GM18867 (cell line): ENCODE data around the gene BMPER.

Experiments
- ATAC-seq: cut with Tn5 transposase; IDR thresholded peaks from one replicate; pipeline ENCODE4 v1.9.1; 2021; ENCODE audit warnings: mild to moderate bottlenecking, moderate library complexity; ENCODE audit not compliant: unreplicated experiment

BMPER gene

DNA sequence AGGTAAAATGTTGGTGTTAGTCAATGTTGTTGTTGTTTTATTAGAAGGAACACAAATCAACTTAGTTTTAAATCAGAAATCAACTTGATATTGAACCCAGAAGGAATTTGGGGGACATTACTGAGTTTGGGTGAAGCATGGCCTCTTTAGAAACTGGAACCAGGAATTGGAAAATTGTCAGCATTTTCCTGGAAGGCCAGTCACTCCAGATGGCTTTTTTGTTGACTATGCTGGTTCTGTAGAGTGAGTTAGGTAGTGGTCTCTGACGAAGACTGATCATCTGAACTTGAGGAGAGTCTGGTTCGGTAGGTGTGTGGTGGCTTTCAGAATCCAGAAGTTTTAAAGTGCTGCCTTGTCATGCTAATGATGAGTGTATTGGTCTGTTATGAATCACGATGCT is 111.5 kb downstream of the BMPER start:
- ATAC-seq = no peak

DNA sequence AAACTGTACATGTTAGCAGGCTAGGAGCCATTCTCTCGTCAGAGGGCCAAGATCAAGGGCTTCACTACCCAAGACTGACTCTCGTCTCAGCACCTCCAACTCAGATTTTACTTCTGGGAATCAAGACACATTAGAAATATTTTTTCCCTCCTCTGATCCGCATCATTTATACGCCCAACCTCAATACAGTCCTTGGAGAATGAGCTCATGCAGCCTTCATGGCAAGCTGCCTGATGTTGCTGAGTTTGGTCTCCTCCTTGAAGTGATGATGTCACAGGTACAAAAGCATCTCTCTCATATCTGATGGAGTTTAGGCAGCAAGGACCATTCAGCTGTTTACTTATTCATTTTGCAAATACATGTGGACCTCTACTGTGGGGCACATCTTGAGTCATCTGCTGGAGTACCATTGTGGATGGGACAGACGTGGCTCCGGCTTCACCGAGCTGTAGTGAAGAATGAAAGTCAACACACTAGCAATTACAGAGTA is 114.0 kb downstream of the BMPER start:
- no peak for ATAC-seq

DNA sequence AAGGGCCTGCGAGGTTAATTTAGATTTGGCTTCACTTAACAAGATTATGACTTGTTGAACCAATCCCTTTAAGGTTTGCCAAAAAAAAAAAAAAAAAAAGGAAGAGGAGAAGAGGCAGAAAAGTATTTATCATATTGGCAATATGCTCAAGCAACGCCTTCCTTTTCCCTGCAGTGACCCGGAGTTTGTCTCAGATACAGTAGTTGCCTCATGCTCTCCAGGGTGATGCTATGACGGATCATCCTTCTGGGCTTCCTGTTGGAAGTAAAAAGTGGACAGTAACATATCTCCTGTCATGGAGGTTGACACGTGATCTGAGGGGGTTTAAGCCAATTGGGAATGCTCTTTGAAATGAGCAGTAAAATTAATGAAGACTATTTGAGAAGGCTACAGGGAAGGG is 117.3 kb downstream of the BMPER start:
- no peak for ATAC-seq

DNA sequence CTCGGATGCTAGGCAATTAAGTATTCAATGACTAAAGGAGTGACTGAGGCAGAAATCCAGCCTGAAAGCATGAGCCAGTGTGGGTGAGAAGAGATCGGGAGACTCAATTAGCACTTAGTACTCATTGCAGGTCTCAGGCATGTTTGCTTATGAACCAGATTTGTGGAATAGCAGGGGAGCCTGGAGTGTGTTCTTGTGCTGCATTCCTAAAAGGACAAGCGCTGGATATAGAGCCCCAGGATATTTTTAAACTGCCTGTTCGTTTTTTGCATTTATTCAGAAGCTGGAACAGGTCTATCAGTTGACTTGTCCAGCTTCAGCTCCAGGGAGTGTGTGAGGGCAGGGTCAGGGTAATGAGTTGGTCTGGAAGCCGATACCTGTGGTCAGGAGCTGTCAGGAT is 120.3 kb downstream of the BMPER start:
- ATAC-seq = no peak

DNA sequence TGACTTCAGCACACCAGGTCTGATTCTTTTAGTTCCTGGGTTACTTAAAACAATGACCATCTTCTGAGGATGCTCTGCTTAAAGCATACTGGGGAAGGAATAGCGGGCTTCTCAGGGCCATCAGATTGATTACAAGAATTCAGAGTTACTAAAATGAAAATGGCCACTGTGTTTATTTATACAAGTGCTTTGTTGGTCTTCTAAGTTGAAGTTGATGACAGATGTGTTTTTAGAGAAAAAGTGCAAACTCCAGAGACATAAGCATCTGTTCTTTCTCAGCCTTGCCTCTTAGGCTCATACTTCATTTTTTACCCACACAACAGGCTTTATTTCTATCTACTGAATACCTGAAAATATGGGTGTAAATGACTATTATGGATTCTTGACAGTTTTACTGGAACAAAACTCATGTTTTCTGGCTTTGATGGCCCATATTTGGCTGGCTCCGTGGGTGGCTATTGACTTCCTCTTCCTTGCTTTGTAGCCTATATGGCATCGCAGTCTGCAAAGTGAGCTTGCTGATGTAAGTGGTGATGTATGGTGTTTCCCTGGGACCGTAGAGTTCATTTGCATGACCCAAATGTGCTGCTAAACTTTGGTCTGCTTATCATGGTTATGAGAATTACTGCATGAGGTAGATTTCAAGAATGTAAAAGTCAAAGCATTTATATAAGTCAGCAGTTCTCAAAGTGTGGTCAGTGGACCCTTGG is 121.3 kb downstream of the BMPER start:
- no peak for ATAC-seq

DNA sequence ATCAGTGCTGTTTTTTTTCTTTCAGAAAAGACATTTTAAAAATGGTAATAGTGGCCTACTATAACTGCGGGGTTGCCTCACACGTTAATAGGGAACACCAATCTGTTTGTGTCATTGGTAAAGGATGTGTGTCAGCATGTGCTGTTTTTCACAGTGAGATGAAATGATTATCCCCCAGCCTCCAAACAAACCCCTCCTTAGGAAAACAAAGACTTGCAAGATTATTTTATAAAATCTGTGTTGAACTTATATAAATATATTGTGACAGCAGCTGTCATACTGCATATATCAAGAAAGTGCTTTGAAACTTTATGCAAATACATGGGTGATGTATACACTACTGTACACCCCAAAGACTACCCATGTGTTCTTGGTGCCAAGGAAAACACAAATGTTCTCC is 125.8 kb downstream of the BMPER start:
- no peak for ATAC-seq

DNA sequence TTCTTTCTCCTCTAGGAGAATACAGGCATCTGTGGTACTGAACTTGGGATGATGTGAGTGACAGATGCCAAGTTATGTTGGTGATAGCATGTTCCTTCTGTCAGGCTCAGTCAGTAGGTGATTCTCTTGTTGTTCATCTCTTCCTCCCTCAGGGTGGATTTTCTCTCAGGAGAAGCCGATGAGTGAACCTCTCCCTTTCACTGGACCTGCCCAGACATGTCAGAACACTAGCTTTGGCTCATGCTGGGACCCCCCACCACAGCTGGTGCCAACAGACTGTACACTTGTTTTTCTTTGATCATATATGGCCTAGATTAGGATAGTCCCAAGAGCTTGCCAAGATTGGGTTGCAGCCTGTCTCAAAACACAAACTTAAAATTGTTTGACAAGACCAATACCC is 129.4 kb downstream of the BMPER start:
- no peak for ATAC-seq

DNA sequence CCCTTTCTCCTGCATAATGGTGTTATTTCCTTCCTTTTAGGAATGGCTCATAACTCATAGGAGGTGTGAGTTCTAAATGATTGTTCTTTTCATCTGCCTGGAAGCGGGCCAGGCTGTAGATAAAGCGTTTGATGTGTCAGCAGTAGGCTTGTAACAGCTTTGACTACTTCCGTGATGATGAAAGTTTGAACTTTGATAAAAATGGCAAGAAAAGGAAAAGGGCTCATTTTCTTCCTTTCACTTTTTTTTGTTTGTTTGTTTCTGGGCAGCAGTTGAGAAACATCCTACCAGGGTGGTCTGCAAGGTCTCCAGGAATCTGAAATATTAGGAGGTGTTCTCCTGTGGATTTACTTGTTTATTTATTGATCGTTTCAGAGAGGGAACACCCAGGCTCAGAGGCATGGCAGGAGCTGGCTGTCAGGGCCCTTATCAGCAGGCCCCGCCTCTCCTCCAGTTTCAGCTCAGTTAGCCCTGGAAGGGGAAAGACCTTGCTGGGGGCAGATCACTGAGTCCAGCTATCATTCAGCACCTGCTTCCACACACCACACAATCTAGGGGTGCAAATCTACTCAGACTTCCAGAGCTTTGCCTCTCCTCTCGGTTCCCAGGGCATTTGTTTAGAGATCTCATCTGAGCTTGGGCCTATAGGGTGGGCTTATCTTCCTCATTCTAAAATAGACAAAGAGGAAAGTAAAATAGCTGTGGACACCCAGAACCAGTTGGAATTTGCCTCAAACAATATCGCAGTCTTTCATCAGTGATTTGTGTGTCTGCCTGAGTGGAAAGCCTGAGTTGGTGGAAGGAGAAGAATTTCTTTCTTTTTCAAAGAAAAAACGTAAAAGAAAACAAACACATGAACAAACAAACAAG is 130.9 kb downstream of the BMPER start:
- ATAC-seq = no peak

DNA sequence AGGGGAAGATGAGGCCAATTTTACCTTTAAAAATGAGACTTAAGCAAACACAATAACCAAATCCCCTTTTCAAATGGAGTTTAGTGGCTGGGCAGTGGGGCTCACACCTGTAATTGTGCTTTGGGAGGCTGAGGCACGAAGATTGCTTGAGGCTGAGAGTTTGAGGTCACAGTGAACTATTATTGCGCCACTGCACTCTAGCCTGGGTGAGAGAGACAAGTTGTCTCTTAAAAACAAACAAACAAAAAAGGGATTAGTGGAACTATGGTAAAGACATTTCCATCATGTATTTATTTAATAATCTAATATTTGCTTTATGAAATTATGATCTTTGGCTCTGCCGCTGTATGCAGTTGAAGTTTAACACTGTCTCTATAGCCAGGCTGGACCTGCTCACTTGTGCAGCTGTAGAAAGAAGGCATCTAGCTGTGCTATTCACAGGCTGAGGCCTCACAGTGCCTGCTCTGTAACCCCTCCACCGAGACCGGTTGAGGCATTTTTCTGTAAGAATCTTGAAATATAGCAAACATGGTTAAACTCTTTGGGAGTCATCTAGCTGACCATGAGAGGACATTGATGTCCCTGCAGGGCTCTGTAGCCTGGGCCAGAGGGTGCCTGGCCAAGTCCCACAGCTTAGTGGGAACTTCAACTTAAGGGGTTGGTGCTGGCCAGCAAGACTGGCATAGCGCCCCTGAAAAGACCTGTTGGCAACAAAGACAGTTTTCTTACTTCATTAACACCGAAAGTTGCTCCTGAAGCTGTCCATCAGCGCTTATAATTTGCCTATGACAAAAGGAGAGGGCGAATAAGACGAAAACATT is 131.8 kb downstream of the BMPER start:
- ATAC-seq = no peak

DNA sequence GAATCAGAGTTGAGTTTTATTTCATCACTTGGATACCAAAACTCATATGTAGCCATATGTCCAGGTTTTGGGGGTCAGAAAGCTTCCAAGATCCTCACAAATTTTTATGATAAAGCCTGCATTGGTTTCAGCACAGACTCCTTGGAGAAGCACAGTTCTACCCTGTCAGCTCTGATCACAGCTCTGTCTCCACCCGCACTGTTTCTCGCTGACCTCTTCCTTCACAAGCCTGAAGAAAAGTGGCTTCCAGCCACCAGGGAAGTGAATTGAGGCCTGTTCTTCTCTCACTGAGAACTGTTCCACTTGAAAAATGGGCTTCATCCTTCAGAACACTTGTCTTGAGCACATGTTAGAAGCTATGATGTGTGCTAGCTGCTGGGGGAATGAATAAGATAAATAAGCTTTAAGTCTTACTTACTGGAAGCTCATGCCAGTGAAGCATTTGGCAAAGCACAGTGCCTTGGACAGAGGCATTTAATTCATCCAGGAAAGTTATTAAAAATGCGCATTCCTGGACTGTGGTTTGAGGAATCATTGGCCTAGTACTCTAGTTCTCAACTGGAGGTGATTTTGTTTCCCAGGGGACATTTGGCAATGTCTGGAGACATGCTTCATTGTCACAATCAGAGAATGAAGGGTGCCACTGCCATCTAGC is 133.6 kb downstream of the BMPER start:
- no peak for ATAC-seq

DNA sequence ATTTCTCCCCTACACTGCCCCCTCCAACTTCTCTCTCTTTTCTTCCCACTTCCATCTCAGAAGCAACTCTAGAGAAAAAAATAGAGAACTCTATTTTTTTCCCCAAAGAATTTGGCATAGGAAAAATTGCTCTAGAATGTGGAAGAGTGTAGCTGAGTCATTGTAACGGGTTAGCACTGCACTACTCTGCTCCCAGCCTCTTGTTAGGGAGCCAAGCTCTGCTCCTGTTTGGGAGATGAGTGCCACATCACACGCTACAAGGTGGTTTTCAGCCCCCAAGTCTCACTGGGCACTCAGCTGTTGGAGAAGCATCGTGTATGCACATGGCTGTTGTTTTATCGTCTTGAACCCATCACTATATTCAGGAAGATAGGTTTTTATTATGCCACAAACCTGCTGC is 136.4 kb downstream of the BMPER start:
- ATAC-seq = no peak

DNA sequence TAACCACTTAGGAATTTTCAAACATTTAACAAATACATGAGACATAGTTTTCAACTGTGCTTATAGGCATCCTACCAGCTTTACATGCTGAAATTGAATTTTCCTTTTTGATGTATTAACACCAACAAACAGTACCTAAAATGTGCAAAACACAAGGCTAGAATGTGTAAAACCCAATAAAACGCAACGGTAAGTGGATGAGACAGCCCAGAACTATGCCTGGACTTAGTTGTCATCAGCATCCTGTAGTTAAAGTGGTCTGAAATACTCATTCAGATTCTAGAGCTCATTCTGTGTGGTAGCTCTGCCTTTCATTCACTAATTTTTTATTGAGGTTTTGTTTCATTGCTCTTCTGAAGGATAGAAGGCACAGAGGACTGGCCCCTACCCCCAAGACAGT is 137.1 kb downstream of the BMPER start:
- no peak for ATAC-seq

DNA sequence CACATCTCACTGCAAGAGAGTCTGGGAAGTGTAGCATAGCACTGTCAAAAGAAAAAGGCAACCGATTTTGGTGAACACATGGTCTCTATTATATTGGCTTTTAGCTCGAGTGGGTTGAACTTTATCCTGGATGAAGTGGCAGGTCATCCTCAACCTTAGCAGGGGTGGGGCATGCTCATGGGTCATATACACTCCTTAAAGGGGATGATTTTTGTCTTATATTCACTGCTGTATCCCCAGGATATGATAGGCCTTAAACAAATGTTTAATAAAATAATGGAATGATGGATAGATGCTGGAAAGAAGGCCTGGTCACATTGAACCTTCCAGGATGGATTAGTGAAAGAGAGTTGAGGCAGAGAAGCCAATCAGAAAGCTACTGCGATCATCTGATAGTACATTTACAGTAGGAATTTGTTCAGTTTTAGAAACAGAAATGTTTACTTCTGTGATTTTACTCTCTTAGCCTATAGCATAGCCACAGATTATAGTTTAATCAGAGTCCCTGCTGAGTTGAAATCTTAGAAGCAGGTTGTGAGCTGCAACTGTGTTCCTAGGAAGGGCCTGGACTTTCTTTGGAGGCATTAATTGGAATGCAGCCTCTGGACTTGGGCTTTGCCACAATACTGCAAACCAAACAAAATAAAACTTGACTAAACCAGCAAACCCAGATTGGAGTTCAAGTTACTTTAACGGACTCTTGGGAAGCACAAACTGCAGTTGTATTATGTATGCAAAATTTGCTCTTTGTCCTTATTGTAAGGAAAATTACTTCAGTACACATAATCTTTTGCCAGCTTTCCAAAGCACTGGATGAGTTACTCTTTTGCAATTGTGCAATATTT is 138.3 kb downstream of the BMPER start:
- ATAC-seq = no peak

DNA sequence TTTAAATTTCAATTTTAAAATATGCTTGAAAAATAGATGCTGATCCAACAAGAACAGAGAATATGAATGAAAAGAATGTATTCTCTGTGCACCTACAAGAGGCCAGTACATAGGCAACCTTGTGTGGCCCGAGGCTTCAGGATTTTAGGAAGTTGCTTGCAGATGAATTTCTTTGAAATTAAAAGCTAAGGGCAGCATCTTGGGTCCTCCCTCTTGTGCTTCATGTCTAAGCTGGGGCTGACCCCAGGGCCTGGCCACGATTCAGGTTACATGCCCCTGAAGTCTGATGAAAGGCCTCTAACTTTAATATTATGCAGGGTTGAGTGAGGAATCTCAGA is 138.9 kb downstream of the BMPER start:
- no peak for ATAC-seq

DNA sequence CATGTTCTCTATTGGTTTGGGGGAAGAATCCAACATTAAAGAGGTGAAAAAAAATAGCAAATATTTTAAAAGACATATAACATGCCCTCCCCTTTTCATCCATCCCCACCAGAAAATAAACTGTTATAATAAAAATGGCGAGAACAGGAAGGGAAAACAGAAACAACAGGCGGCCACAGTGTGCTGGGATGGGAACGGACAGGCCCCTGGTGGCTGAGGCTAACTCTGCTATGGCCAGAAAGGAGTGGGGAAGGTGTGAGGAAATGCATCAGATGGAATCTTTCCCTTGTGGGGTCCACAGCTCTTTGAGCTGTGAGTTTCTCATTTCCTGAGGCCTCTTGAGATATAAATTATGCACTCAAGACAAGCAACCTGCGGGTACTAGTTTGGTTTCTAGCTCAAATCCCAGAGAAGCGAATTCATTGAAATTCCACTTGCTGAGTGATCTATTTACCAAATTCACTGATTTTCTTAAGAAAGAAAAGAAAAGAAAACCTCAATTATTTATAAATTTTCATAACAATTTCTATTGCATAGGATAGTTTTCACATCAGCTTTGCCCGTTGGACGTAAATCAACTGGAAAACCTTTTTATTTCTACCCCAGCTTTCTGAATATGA is 139.5 kb downstream of the BMPER start:
- no peak for ATAC-seq

DNA sequence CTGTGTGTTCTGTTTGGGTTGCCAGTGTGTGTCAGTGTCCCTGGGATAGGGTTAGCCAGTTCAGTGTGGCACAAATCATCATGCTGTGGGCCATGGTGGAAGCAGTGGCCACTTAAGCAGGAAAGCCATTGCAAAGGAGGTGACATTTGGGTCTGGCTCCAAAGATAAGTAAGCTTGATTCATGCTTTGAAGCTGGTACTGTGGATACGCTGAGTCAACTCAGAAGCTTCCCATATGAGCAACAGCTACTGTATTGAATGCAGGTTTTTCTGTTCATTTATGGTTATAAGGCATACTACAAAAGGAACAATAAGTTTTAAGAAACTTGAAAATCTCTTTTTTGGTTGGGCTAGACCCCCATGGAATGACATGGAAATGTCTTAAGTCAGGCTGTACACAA is 143.1 kb downstream of the BMPER start:
- no peak for ATAC-seq

DNA sequence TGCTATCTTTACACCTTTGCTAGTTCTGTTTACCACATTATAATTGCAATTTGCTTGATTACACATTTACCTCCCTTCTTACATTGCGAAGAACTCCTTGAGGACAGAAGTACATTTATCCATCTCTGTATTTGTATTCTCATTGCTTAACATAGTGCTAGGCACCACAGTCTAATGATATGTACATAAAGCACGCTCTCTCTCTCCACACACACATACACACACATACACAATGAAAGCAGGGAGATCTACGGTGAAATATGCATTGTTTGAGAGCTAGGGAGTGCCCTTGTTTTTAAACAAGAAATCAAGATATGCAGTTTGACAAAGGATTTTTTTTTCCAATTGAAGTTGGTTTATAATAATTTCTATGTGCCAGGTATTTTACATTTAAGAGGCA is 148.7 kb downstream of the BMPER start:
- ATAC-seq = no peak

DNA sequence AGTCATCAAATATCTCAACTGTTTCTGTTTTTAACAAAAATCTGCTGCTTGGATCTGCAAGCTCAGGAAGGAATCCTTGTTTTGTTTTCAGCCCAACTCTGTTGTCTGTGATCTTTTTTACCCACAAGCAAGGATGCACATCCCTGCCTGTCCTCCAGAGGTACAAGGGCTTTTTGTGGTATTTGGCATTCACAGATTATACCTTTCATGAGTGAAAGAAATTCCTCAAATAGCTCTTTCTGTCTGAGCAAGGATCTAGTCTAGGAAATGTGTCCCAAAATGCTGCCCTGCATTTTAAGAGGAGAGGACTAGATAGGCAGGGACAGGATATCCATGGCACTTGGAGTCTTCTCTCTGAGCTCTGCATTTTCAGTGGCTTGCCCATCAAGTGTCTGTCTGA is 151.8 kb downstream of the BMPER start:
- no peak for ATAC-seq

DNA sequence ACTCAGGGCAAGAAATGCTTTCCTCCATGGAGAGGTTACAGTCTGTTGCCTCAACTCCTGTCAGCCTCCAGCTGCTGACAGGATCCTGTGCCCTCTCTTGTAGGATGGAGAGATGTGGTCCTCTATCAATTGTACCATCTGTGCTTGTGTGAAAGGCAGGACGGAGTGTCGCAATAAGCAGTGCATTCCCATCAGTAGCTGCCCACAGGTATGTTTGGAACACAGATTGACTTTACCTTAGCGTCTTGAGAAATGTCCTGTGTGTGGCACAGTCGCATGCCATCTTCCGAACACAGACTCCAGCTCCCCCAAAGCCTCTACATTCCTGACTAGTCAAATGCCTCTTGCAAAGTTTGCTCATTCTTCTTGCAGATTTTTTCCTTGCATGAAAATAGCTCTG is 152.6 kb downstream of the BMPER start:
- ATAC-seq = no peak

DNA sequence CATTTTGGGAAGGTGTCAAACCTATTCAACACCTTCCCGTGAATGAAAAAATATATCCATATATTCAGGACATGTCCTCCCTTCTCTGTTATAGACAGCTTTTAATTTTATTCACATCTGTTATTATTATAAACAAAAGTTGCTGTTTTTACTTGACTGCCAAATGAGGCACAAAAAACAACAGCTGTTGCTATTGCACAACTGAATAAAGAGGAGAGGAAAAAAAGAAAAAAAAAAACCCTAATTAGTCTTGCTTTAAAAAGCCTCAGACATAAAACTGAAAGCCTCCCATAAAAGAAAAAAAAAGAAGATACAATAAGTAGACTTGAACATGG is 153.4 kb downstream of the BMPER start:
- no peak for ATAC-seq
